ENCODE results near the gene PRKCH. TPM values are rescaled to one million over a fixed set of nuclear protein-coding genes. Genes with fewer than 3 reads are reported as not detected.
A peak's percentile ranks its signal among the peaks of the same experiment; 100 is the strongest.
"Not testable (repeated sequence)": the region's sequence is repeated elsewhere in the genome, so short reads cannot be mapped to it uniquely, and the experiment has no call there.

The PRKCH gene
- total RNA-seq, 1 experiment from 2014 or later = 5.8 TPM

- no peak for DNase-seq (ENCODE audit: low read depth)
Measured at GRCh38 chr14:61458766-61459165, 137.4 kb downstream of the PRKCH start.

GRCh38 chr14:61459229-61459628 lies 137.8 kb downstream of the PRKCH start:
- DNase-seq (ENCODE audit: low read depth) = no peak

GRCh38 chr14:61460063-61460462 lies 138.7 kb downstream of the PRKCH start:
- no peak for DNase-seq (ENCODE audit: low read depth)

GRCh38 chr14:61460718-61461611 lies 139.6 kb downstream of the PRKCH start:
- DNase-seq (ENCODE audit: low read depth) = no peak

- peak; percentile 72 for DNase-seq (ENCODE audit: low read depth)
Measured at GRCh38 chr14:61461808-61462275, 140.5 kb downstream of the PRKCH start.

- DNase-seq (ENCODE audit: low read depth) = peak; percentile 91
Measured at GRCh38 chr14:61462566-61463193, 141.3 kb downstream of the PRKCH start.

- DNase-seq (ENCODE audit: low read depth) = no peak
Measured at GRCh38 chr14:61463664-61464285, 142.4 kb downstream of the PRKCH start.

GRCh38 chr14:61464539-61465320 lies 143.4 kb downstream of the PRKCH start:
- not testable (repeated sequence) for DNase-seq (ENCODE audit: low read depth)

GRCh38 chr14:61466249-61466904 lies 145.0 kb downstream of the PRKCH start:
- peak; percentile 90 for DNase-seq (ENCODE audit: low read depth)

- no peak for DNase-seq (ENCODE audit: low read depth)
Measured at GRCh38 chr14:61466905-61467280, 145.5 kb downstream of the PRKCH start.

GRCh38 chr14:61467296-61467695 lies 145.9 kb downstream of the PRKCH start:
- no peak for DNase-seq (ENCODE audit: low read depth)

GRCh38 chr14:61468063-61468825 lies 146.9 kb downstream of the PRKCH start:
- no peak for DNase-seq (ENCODE audit: low read depth)

- DNase-seq (ENCODE audit: low read depth) = no peak
Measured at GRCh38 chr14:61469781-61470180, 148.4 kb downstream of the PRKCH start.

- peak; percentile 92 for DNase-seq (ENCODE audit: low read depth)
Measured at GRCh38 chr14:61470261-61470960, 149.0 kb downstream of the PRKCH start.

- no peak for DNase-seq (ENCODE audit: low read depth)
Measured at GRCh38 chr14:61470961-61471293, 149.5 kb downstream of the PRKCH start.

- no peak for DNase-seq (ENCODE audit: low read depth)
Measured at GRCh38 chr14:61471297-61472005, 150.1 kb downstream of the PRKCH start.

- DNase-seq (ENCODE audit: low read depth) = peak; percentile 97
Measured at GRCh38 chr14:61472011-61472672, 150.8 kb downstream of the PRKCH start.

- peak; percentile 45 for DNase-seq (ENCODE audit: low read depth)
Measured at GRCh38 chr14:61472801-61473376, 151.5 kb downstream of the PRKCH start.

All from Daoy (cell line).